Breast epithelium (tissue), 3 donors: ENCODE data around the gene CBLN2.

Source experiments
- POLR2A ChIP-seq: fragments of 450-650 bp; IDR thresholded peaks from one replicate; pipeline ENCODE4 v1.6.1; 2016; ENCODE audit warnings: antibody characterized with exemption, mild to moderate bottlenecking, moderate library complexity
- POLR2AphosphoS5 ChIP-seq, 3 donors: sonication (generic); formaldehyde crosslinking; IDR thresholded peaks; one replicate each; pipeline ENCODE4 v1.6.1; 2017; ENCODE audit warnings: antibody characterized with exemption in 3 of 3
- TF ChIP-seq, protein P1 (sequence below), 3 donors: fragments of 450-650 bp; IDR thresholded peaks; one replicate each; pipeline ENCODE4 v1.5.1; 2016 to 2017; ENCODE audit warnings: antibody characterized with exemption in 3 of 3, mild to moderate bottlenecking in 3 of 3, moderate library complexity in 3 of 3

DNA sequence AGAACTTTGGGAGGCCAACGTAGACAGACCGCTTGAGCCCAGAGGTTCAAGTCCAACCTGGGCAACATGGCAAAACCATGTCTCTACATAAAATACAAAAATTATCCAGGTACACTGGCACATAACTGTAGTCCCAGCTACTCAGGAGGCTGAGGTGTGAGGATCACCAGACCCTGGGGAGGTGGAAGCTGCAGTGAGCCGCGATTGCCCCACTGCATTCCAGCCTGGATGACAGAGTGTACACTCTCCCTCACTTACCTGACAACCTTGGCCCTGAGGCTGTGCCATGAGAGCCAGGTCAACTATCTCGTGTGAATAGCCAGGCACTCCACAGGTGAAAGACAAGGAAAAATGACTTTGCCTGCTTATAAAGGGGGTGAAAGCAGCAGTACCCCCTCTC lies 39.3 kb downstream of the CBLN2 start:
- TF ChIP-seq, protein P1, sequence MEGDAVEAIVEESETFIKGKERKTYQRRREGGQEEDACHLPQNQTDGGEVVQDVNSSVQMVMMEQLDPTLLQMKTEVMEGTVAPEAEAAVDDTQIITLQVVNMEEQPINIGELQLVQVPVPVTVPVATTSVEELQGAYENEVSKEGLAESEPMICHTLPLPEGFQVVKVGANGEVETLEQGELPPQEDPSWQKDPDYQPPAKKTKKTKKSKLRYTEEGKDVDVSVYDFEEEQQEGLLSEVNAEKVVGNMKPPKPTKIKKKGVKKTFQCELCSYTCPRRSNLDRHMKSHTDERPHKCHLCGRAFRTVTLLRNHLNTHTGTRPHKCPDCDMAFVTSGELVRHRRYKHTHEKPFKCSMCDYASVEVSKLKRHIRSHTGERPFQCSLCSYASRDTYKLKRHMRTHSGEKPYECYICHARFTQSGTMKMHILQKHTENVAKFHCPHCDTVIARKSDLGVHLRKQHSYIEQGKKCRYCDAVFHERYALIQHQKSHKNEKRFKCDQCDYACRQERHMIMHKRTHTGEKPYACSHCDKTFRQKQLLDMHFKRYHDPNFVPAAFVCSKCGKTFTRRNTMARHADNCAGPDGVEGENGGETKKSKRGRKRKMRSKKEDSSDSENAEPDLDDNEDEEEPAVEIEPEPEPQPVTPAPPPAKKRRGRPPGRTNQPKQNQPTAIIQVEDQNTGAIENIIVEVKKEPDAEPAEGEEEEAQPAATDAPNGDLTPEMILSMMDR (IDR thresholded peaks at IDR 0.05) = no peak
- no peak for TF ChIP-seq POLR2A
- no peak for TF ChIP-seq POLR2AphosphoS5 (IDR thresholded peaks at IDR 0.05)
